Lower lobe of right lung (tissue), 2 donors: Measurements from ENCODE around the gene ZNF296. TPM values are rescaled to one million over a fixed set of nuclear protein-coding genes. Genes with fewer than 3 reads are reported as not detected.

Experiments used
- ATAC-seq, 2 donors: fragments of 200-7000 bp; cut with Tn5 transposase; one replicate each; pipeline ENCODE4 v1.9.1; 2020 to 2022; ENCODE audit warnings: mild to moderate bottlenecking in 2 of 2, moderate library complexity in 2 of 2
- DNase-seq: peaks from one replicate; pipeline ENCODE4 v3.0.0-alpha.2; 2020
- H3K27ac ChIP-seq: fragments of 200-600 bp; one replicate; pipeline ENCODE4 v1.8.0; 2022
- H3K27me3 ChIP-seq: fragments of 200-600 bp; one replicate; pipeline ENCODE4 v1.8.0; 2022; ENCODE audit warnings: low read depth
- H3K36me3 ChIP-seq: fragments of 200-600 bp; one replicate; pipeline ENCODE4 v1.8.0; 2022; ENCODE audit warnings: mild to moderate bottlenecking
- H3K4me1 ChIP-seq: fragments of 200-600 bp; one replicate; pipeline ENCODE4 v1.8.0; 2022
- H3K4me3 ChIP-seq: fragments of 200-600 bp; one replicate; pipeline ENCODE4 v1.8.0; 2022; ENCODE audit warnings: mild to moderate bottlenecking
- H3K9me3 ChIP-seq: fragments of 200-600 bp; one replicate; pipeline ENCODE4 v1.8.0; 2022
- intact Hi-C: fragments of 100-400 bp; cut with DNase I; formaldehyde crosslinking; loops from one replicate; pipeline ENCODE4 v1.11.0; 2022
- total RNA-seq: library from RNA; stranded (reverse); fragmentation: NEBNext Ultra II Directional; extraction: Animal tissue kit (Norgen Biotek cat#: 25700); gene quantifications from one replicate; pipeline ENCODE4 v1.2.1, GENCODE V29; 2021
- TF ChIP-seq, protein P1 (sequence below): fragments of 200-600 bp; IDR thresholded peaks from one replicate; pipeline ENCODE4 v1.8.0; 2022; ENCODE audit warnings: antibody characterized with exemption, mild to moderate bottlenecking
- donor health status: DM: no; HTN: yes; CAD: no; lungs with severe emphysema.

Gene ZNF296
- total RNA-seq, 1 donor from 2014 or later: 1.7 TPM

GRCh38 chr19:45049073-45049736, 27.1 kb downstream of the ZNF296 start:
- Histone ChIP-seq H3K4me3 (no peak overlapping the region), H3K27ac (no peak overlapping the region), H3K9me3 (no peaks in the 10 kb centered on the region), H3K27me3 (no peaks in the 10 kb centered on the region), H3K4me1 (peaks cover 27% of the 10 kb centered on the region), H3K36me3 (peaks cover 58% of the 10 kb centered on the region)
- intact Hi-C loops: no loop called here
- ATAC-seq (no peak), DNase-seq (no peak)
- TF ChIP-seq, protein P1, sequence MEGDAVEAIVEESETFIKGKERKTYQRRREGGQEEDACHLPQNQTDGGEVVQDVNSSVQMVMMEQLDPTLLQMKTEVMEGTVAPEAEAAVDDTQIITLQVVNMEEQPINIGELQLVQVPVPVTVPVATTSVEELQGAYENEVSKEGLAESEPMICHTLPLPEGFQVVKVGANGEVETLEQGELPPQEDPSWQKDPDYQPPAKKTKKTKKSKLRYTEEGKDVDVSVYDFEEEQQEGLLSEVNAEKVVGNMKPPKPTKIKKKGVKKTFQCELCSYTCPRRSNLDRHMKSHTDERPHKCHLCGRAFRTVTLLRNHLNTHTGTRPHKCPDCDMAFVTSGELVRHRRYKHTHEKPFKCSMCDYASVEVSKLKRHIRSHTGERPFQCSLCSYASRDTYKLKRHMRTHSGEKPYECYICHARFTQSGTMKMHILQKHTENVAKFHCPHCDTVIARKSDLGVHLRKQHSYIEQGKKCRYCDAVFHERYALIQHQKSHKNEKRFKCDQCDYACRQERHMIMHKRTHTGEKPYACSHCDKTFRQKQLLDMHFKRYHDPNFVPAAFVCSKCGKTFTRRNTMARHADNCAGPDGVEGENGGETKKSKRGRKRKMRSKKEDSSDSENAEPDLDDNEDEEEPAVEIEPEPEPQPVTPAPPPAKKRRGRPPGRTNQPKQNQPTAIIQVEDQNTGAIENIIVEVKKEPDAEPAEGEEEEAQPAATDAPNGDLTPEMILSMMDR: no peak

DNA sequence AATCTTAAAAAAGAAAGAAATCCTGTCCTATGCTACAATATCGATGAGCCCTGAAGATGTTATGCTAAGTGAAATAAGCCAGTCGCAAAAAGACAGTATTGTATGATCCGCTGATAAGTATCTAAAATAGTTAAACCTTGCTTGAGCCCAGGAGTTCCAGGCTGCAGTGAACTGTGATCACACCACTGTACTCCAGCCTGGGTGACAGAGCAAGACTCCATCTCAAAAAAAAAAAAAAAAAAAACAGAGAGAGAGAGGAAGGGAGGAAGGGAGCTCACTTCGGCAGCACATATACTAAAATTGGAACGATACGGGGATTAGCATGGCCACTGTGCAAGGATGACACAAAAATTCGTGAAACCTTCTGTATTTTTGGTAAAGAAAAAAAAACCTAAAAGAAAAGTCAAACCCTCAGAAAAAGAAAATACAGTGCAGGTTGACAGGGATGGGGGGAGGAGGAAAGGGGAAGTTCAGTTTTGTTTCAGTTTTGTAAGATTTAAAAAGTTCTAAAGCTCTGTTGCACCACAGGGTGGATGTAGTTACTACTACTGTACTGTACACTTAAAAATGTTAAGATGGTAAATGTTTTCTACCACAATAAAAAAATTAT, 29.0 kb downstream of the ZNF296 start:
- H3K27ac ChIP-seq: no peak overlapping the region

GRCh38 chr19:45046355-45046754, 29.9 kb downstream of the ZNF296 start:
- H3K27ac ChIP-seq: no peak overlapping the region
- peaks cover 36% of the 10 kb centered on the region for H3K4me1 ChIP-seq
- no peak for DNase-seq
- H3K4me3 ChIP-seq: no peak overlapping the region
- no peak for ATAC-seq
- peaks cover 59% of the 10 kb centered on the region for H3K36me3 ChIP-seq
- no peaks in the 10 kb centered on the region for H3K9me3 ChIP-seq
- H3K27me3 ChIP-seq: no peaks in the 10 kb centered on the region
- TF ChIP-seq, protein P1: no peak
- intact Hi-C loops: no loop called here

More for the DNA sequence above, 29.0 kb downstream of the ZNF296 start:
- peak in 1 of 2 donors; percentile 57 for ATAC-seq
- intact Hi-C loops: no loop called here
- Histone ChIP-seq H3K9me3 (no peaks in the 10 kb centered on the region), H3K4me1 (peaks cover 32% of the 10 kb centered on the region), H3K4me3 (no peak overlapping the region), H3K36me3 (peaks cover 56% of the 10 kb centered on the region), H3K27me3 (no peaks in the 10 kb centered on the region)
- no peak for DNase-seq
- TF ChIP-seq, protein P1: no peak

DNA sequence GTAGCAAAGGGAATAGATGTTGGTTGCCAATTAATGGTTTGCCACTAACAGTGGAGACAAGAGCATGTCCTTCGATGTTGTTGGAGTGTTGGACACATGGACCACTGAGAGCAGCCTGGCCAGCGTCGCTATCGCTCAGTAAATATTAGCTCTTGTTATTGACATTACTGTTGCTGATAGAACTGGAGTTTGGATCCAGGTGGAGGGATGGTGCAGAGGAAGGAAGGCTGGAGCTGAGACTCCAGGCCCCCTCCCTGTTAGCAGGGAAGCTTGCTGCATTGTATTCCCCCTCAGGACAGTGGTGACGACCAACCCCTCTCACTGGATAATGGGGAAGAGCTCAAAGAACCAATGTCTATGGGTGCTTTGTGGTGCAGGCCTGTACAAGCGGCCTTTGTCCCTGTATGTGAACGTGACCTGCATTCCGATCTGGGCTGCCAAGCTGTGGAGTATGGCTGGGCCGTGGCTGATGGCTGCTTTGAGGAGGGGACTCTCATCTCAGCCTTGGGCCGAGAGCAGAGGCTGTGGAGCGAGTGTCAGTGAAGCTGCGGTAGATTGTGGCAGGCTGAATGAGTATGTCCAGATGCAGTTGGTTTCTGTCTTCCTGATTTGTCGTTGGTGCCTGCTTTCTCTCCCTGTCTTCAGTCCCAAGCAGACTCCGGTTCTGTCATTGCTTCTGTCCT, 30.5 kb downstream of the ZNF296 start:
- H3K27ac ChIP-seq: peak overlapping the region; percentile 4
- H3K36me3 ChIP-seq: peaks cover 64% of the 10 kb centered on the region
- H3K4me3 ChIP-seq: no peak overlapping the region
- H3K9me3 ChIP-seq: no peaks in the 10 kb centered on the region
- TF ChIP-seq, protein P1: no peak
- H3K27me3 ChIP-seq: no peaks in the 10 kb centered on the region
- DNase-seq: no peak
- intact Hi-C loops: no loop called here
- peak; percentile 8 to 66 for ATAC-seq
- H3K4me1 ChIP-seq: peaks cover 42% of the 10 kb centered on the region

GRCh38 chr19:45041125-45041524, 35.2 kb downstream of the ZNF296 start:
- intact Hi-C loops: no loop called here
- TF ChIP-seq, protein P1: no peak
- H3K4me3 ChIP-seq: no peak overlapping the region
- H3K36me3 ChIP-seq: peaks cover 72% of the 10 kb centered on the region
- ATAC-seq (no peak), DNase-seq (no peak)
- no peak overlapping the region for H3K27ac ChIP-seq
- H3K27me3 ChIP-seq: no peaks in the 10 kb centered on the region
- no peaks in the 10 kb centered on the region for H3K9me3 ChIP-seq
- H3K4me1 ChIP-seq: peaks cover 52% of the 10 kb centered on the region
